ENCODE results near the gene GLUD1.

DNA sequence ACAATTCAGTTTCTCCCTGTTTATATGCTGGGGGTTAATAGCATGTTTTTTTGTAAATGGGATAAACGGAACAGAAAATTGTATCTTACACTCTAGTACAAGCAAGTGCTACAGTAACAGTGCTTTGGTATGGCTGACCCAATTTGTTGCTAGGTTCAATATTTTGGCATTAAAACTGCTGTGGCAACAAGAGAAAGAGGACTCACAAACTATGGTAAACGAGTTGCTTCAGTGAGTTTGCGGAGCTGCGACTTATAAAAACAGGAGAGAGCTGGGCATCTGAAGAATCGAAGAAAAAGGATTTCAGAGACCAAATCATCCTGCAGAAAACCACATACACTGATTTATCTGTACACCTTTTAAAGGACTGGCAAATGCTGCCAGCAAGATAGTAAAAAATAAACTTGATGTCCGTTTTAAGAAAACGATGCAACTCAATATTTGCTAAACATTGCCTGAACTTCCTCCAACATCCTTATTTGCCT is 2.2 kb downstream of the GLUD1 start:
- TF ChIP-seq, protein P1, sequence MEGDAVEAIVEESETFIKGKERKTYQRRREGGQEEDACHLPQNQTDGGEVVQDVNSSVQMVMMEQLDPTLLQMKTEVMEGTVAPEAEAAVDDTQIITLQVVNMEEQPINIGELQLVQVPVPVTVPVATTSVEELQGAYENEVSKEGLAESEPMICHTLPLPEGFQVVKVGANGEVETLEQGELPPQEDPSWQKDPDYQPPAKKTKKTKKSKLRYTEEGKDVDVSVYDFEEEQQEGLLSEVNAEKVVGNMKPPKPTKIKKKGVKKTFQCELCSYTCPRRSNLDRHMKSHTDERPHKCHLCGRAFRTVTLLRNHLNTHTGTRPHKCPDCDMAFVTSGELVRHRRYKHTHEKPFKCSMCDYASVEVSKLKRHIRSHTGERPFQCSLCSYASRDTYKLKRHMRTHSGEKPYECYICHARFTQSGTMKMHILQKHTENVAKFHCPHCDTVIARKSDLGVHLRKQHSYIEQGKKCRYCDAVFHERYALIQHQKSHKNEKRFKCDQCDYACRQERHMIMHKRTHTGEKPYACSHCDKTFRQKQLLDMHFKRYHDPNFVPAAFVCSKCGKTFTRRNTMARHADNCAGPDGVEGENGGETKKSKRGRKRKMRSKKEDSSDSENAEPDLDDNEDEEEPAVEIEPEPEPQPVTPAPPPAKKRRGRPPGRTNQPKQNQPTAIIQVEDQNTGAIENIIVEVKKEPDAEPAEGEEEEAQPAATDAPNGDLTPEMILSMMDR (IDR thresholded peaks at IDR 0.05), result no peak
- no peak for TF ChIP-seq POLR2AphosphoS5 (IDR thresholded peaks at IDR 0.05; ENCODE audit: low read depth, low read length)
- TF ChIP-seq, protein P2, sequence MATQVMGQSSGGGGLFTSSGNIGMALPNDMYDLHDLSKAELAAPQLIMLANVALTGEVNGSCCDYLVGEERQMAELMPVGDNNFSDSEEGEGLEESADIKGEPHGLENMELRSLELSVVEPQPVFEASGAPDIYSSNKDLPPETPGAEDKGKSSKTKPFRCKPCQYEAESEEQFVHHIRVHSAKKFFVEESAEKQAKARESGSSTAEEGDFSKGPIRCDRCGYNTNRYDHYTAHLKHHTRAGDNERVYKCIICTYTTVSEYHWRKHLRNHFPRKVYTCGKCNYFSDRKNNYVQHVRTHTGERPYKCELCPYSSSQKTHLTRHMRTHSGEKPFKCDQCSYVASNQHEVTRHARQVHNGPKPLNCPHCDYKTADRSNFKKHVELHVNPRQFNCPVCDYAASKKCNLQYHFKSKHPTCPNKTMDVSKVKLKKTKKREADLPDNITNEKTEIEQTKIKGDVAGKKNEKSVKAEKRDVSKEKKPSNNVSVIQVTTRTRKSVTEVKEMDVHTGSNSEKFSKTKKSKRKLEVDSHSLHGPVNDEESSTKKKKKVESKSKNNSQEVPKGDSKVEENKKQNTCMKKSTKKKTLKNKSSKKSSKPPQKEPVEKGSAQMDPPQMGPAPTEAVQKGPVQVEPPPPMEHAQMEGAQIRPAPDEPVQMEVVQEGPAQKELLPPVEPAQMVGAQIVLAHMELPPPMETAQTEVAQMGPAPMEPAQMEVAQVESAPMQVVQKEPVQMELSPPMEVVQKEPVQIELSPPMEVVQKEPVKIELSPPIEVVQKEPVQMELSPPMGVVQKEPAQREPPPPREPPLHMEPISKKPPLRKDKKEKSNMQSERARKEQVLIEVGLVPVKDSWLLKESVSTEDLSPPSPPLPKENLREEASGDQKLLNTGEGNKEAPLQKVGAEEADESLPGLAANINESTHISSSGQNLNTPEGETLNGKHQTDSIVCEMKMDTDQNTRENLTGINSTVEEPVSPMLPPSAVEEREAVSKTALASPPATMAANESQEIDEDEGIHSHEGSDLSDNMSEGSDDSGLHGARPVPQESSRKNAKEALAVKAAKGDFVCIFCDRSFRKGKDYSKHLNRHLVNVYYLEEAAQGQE (IDR thresholded peaks at IDR 0.05; ENCODE audit: insufficient read depth in 1 of 2, low read depth in 2 of 2, low read length in 1 of 2), result no peak
- TF ChIP-seq SIN3A (IDR thresholded peaks at IDR 0.05; ENCODE audit: borderline replicate concordance, insufficient read depth, low read depth, low read length), result no peak
